Endodermal cell (in vitro differentiated cells): ENCODE results near the gene DOCK7. TPM values are rescaled to one million over a fixed set of nuclear protein-coding genes. Genes with fewer than 3 reads are reported as not detected.

ENCODE experiments used
- DNase-seq: peaks from one replicate; pipeline ENCODE4 v3.0.0-alpha.2; 2017
- H3K27ac ChIP-seq: 2 replicates; pipeline ENCODE4 v1.5.1; 2013; ENCODE audit warnings: mild to moderate bottlenecking, low read depth, low read length, moderate library complexity
- H3K27me3 ChIP-seq: 2 replicates; pipeline ENCODE4 v1.6.1; 2013; ENCODE audit warnings: mild to moderate bottlenecking, low read length, moderate library complexity; ENCODE audit not compliant: insufficient read depth, control insufficient read depth, poor library complexity, severe bottlenecking
- H3K36me3 ChIP-seq: 2 replicates; pipeline ENCODE4 v1.7.0; 2013; ENCODE audit warnings: mild to moderate bottlenecking, low read length, moderate library complexity; ENCODE audit not compliant: control insufficient read depth, insufficient read depth
- H3K4me1 ChIP-seq: one replicate; pipeline ENCODE4 v1.7.0; 2013; ENCODE audit warnings: low read length; ENCODE audit not compliant: control insufficient read depth, insufficient read depth
- H3K4me3 ChIP-seq: 2 replicates; pipeline ENCODE4 v1.5.1; 2013; ENCODE audit warnings: mild to moderate bottlenecking, low read length, moderate library complexity
- H3K9ac ChIP-seq: 2 replicates; pipeline ENCODE4 v1.6.1; 2013; ENCODE audit warnings: mild to moderate bottlenecking, low read length, moderate library complexity; ENCODE audit not compliant: poor library complexity, severe bottlenecking; ENCODE audit errors: extremely low read depth
- H3K9me3 ChIP-seq: 2 replicates; pipeline ENCODE4 v1.6.1; 2013; ENCODE audit warnings: mild to moderate bottlenecking, low read length, moderate library complexity; ENCODE audit not compliant: control insufficient read depth
- H3K27ac Mint-ChIP-seq: 2 replicates; pipeline ENCODE4 v1.8.0; 2020; ENCODE audit warnings: mixed read lengths
- H3K27me3 Mint-ChIP-seq: 2 replicates; pipeline ENCODE4 v1.8.0; 2021; ENCODE audit warnings: mild to moderate bottlenecking, mixed read lengths; ENCODE audit not compliant: insufficient read depth
- H3K36me3 Mint-ChIP-seq: 2 replicates; pipeline ENCODE4 v1.8.0; 2020; ENCODE audit warnings: low read depth, mixed read lengths
- H3K4me1 Mint-ChIP-seq: 2 replicates; pipeline ENCODE4 v1.8.0; 2020; ENCODE audit warnings: mixed read lengths
- H3K4me3 Mint-ChIP-seq: 2 replicates; pipeline ENCODE4 v1.8.0; 2020; ENCODE audit warnings: mild to moderate bottlenecking, moderate library complexity, mixed read lengths
- H3K9me3 Mint-ChIP-seq: 2 replicates; pipeline ENCODE4 v1.8.0; 2020; ENCODE audit warnings: mild to moderate bottlenecking, mixed read lengths
- CTCF ChIP-seq: fragments of 200-600 bp; sonication (generic); conservative IDR thresholded peaks from 2 replicates; pipeline ENCODE4 v1.5.0; 2021; ENCODE audit warnings: antibody characterized with exemption, mild to moderate bottlenecking
- WGBS, 2 experiments: methylation state at CpG; one replicate each; pipeline versions ENCODE4 v1.1.5 to v1.1.7; 2013; ENCODE audit warnings: missing lambda C conversion rate in 2 of 2, mixed read lengths in 1 of 2; ENCODE audit not compliant: insufficient coverage in 1 of 2, insufficient read length in 1 of 2; 5-methylcytosine and 5-hydroxymethylcytosine counted together
- total RNA-seq, 2 donors: library from RNA; stranded (reverse); fragmentation: NEBNext Ultra II Directional in 1 of 2; extraction: Animal tissue kit (Norgen Biotek cat#: 25700) in 1 of 2; gene quantifications; 2 replicates in 1 of 2; 3 replicates in 1 of 2; pipeline ENCODE4 v1.2.1, GENCODE V29; 2021

Gene DOCK7
- total RNA-seq, 2 donors from 2014 or later: 66.8 to 72.8 TPM

GRCh38 chr1:62637392-62638105 lies 50.6 kb downstream of the DOCK7 start:
- Histone ChIP-seq H3K27me3 (no peaks in the 10 kb centered on the region), H3K9ac (no peak overlapping the region), H3K27ac (no peak overlapping the region), H3K9me3 (peaks cover 8% of the 10 kb centered on the region), H3K4me3 (no peak overlapping the region), H3K36me3 (peaks cover 73% of the 10 kb centered on the region), H3K4me1 (no peaks in the 10 kb centered on the region)
- Mint-ChIP-seq H3K4me1 (no peaks in the 10 kb centered on the region), H3K9me3 (no peaks in the 10 kb centered on the region), H3K4me3 (no peak overlapping the region), H3K27me3 (no peaks in the 10 kb centered on the region), H3K36me3 (peaks cover 54% of the 10 kb centered on the region), H3K27ac (no peak overlapping the region)
- 92 to 97% methylated on average over 3 to 6 of the region's 6 CpGs for WGBS, 2 experiments
- TF ChIP-seq CTCF: no peak
- no peak for DNase-seq

GRCh38 chr1:62628506-62628905 lies 59.7 kb downstream of the DOCK7 start:
- Mint-ChIP-seq H3K4me1 (peaks cover 7% of the 10 kb centered on the region), H3K27me3 (no peaks in the 10 kb centered on the region), H3K4me3 (no peak overlapping the region), H3K36me3 (peaks cover 35% of the 10 kb centered on the region), H3K27ac (no peak overlapping the region), H3K9me3 (no peaks in the 10 kb centered on the region)
- no peak for TF ChIP-seq CTCF
- H3K9me3 ChIP-seq: peaks cover 4% of the 10 kb centered on the region
- H3K4me3 ChIP-seq: no peak overlapping the region
- 100% methylated on average over 1 of the region's 1 CpG for WGBS, 2 experiments
- H3K36me3 ChIP-seq: peaks cover 54% of the 10 kb centered on the region
- H3K9ac ChIP-seq: no peak overlapping the region
- no peaks in the 10 kb centered on the region for H3K27me3 ChIP-seq
- no peak overlapping the region for H3K27ac ChIP-seq
- no peaks in the 10 kb centered on the region for H3K4me1 ChIP-seq
- DNase-seq: no peak

- no peaks in the 10 kb centered on the region for H3K9me3 ChIP-seq
- H3K4me3 ChIP-seq: no peak overlapping the region
- no CpG with 5 or more reads among the region's 1 CpG for WGBS, 2 experiments
- H3K4me1 ChIP-seq: no peaks in the 10 kb centered on the region
- H3K9ac ChIP-seq: no peak overlapping the region
- peaks cover 35% of the 10 kb centered on the region for H3K36me3 ChIP-seq
- no peak overlapping the region for H3K4me3 Mint-ChIP-seq
- H3K27me3 Mint-ChIP-seq: no peaks in the 10 kb centered on the region
- H3K9me3 Mint-ChIP-seq: no peaks in the 10 kb centered on the region
- H3K36me3 Mint-ChIP-seq: peaks cover 24% of the 10 kb centered on the region
- H3K4me1 Mint-ChIP-seq: peaks cover 7% of the 10 kb centered on the region
- H3K27ac Mint-ChIP-seq: no peak overlapping the region
- no peak for DNase-seq
- no peak for TF ChIP-seq CTCF
- no peaks in the 10 kb centered on the region for H3K27me3 ChIP-seq
- H3K27ac ChIP-seq: no peak overlapping the region
Measured at GRCh38 chr1:62625415-62625814, 62.8 kb downstream of the DOCK7 start.
